Measurements from ENCODE around the gene NUP62.

GRCh38 chr19:49884109-49884508 lies 45.2 kb downstream of the NUP62 start:
- TF ChIP-seq CTCF (IDR thresholded peaks at IDR 0.05) = no peak
- no peak for TF ChIP-seq POLR2A (IDR thresholded peaks at IDR 0.05)
- no peak for TF ChIP-seq POLR2AphosphoS5 (IDR thresholded peaks at IDR 0.05)
